ENCODE measurements around the gene RPL22L1. TPM values are rescaled to one million over a fixed set of nuclear protein-coding genes. Genes with fewer than 3 reads are reported as not detected.

Gene RPL22L1
- total RNA-seq, 1 donor from 2014 or later, result 123 TPM

DNA sequence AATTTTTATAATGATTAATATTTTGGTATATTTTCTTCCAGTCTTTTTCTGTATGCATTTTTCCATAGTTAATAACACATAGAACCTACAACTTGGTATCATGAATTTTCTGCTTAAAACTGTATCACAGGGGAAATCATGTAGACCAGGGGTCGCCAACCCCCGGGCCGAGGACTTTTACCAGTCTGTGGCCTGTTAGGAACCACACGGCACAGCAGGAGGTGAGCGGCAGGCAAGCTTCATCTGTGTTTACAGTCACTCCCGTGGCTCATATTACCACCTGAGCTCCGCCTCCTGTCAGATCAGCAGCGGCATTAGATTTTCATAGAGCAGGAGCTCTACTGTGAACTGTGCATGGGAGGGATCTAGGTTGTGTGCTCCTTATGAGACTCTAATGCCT is 54.7 kb downstream of the RPL22L1 start:
- no peaks in the 10 kb centered on the region for H3K9me3 Mint-ChIP-seq
- peaks cover 6% of the 10 kb centered on the region for H3K4me1 Mint-ChIP-seq (ENCODE audit: low read depth)
- H3K36me3 Mint-ChIP-seq (ENCODE audit: low read depth), result no peaks in the 10 kb centered on the region
- H3K4me3 Mint-ChIP-seq, result no peak overlapping the region
- H3K27ac Mint-ChIP-seq, result no peak overlapping the region
- no peak for DNase-seq (ENCODE audit: low spot score)
- peaks cover 6% of the 10 kb centered on the region for H3K27me3 Mint-ChIP-seq (ENCODE audit: insufficient read depth)
- intact Hi-C loops (cut with micrococcal nuclease), result no loop called here

Other genes starting within 250 kb of the RPL22L1 start
- gene EIF5A2, start 38.4 kb upstream of the RPL22L1 start, total RNA-seq, result 8.1 and 10.5 TPM in 2 replicates
- gene SLC2A2, start 156.5 kb upstream of the RPL22L1 start, total RNA-seq, result not detected in 2 replicates